HepG2 (cell line): ENCODE measurements around the gene NOTUM. TPM values are rescaled to one million over a fixed set of nuclear protein-coding genes. Genes with fewer than 3 reads are reported as not detected.
A peak's percentile ranks its signal among the peaks of the same experiment; 100 is the strongest.

Source experiments
- ELF1 ChIP-seq: sonication (generic); formaldehyde crosslinking; IDR thresholded peaks from 2 replicates; pipeline ENCODE4 v1.4.0; 2020; ENCODE audit warnings: missing genetic modification reagents
- GABPA ChIP-seq, 2 experiments: IDR thresholded peaks; 2 replicates each; pipeline ENCODE4 v1.6.1; 2011 to 2016; ENCODE audit warnings: low read depth in 2 of 2, low read length in 1 of 2, missing biosample characterization in 1 of 2, missing genetic modification characterization in 1 of 2
- GPN1 ChIP-seq: sonication (generic); formaldehyde crosslinking; IDR thresholded peaks from 2 replicates; pipeline ENCODE4 v1.5.1; 2020; ENCODE audit warnings: missing genetic modification reagents, borderline replicate concordance
- NFIB ChIP-seq: sonication (generic); formaldehyde crosslinking; IDR thresholded peaks from 2 replicates; pipeline ENCODE4 v1.9.0; 2021; ENCODE audit warnings: missing genetic modification reagents, mild to moderate bottlenecking, borderline replicate concordance
- NKX3-1 ChIP-seq: sonication (generic); formaldehyde crosslinking; IDR thresholded peaks from 2 replicates; pipeline ENCODE4 v1.5.0; 2020; ENCODE audit warnings: missing genetic modification reagents
- PHF21A ChIP-seq: sonication (generic); formaldehyde crosslinking; IDR thresholded peaks from 2 replicates; pipeline ENCODE4 v1.5.0; 2020; ENCODE audit warnings: mild to moderate bottlenecking, missing genetic modification reagents
- POLR2G ChIP-seq: fragments of 200-400 bp; formaldehyde crosslinking; IDR thresholded peaks from 2 replicates; pipeline ENCODE4 v1.6.1; 2018; ENCODE audit warnings: mild to moderate bottlenecking, low read depth, low read length, moderate library complexity
- RFXAP ChIP-seq: sonication (generic); formaldehyde crosslinking; IDR thresholded peaks from 2 replicates; pipeline ENCODE4 v1.4.0; 2020; ENCODE audit warnings: missing genetic modification reagents, borderline replicate concordance
- SIN3A ChIP-seq: IDR thresholded peaks from 2 replicates; pipeline ENCODE4 v1.6.1; 2011; ENCODE audit warnings: low read depth, mild to moderate bottlenecking, control low read depth, low read length, borderline replicate concordance
- SNAI1 ChIP-seq: sonication (generic); formaldehyde crosslinking; IDR thresholded peaks from 2 replicates; pipeline ENCODE4 v1.5.0; 2020; ENCODE audit warnings: mild to moderate bottlenecking, missing genetic modification reagents, borderline replicate concordance
- SOX6 ChIP-seq, 2 experiments: fragments of 450-650 bp in 1 of 2; sonication (generic) in 1 of 2; formaldehyde crosslinking in 1 of 2; IDR thresholded peaks; 2 replicates each; pipeline versions ENCODE4 v1.4.0 to v1.6.1; 2017 to 2020; ENCODE audit warnings: antibody characterized with exemption in 1 of 2, mild to moderate bottlenecking in 1 of 2, missing genetic modification reagents in 1 of 2
- ZFP41 ChIP-seq: sonication (generic); formaldehyde crosslinking; IDR thresholded peaks from 2 replicates; pipeline ENCODE4 v1.4.0; 2020; ENCODE audit warnings: mild to moderate bottlenecking, missing genetic modification reagents, borderline replicate concordance
- ZNF781 ChIP-seq: sonication (generic); formaldehyde crosslinking; IDR thresholded peaks from 2 replicates; pipeline ENCODE4 v1.5.1; 2020; ENCODE audit warnings: borderline replicate concordance, mild to moderate bottlenecking, missing genetic modification reagents; ENCODE audit errors: not compliant biosample characterization
- polyA plus RNA-seq, 8 experiments: library from polyadenylated mRNA; depleted of rRNA in 3 of 8; stranded (reverse) in 7 of 8; unstranded in 1 of 8; fragments of >200 nt; fragmentation: Illumina TruSeq in 4 of 8; extraction: Trizol in 4 of 8; gene quantifications; 2 replicates each; pipeline versions ENCODE4 v1.2.1 to v1.2.3, GENCODE V29; 2011 to 2016; ENCODE audit warnings: low read depth in 4 of 8, missing spikeins in 1 of 8, mixed read lengths in 1 of 8; ENCODE audit not compliant: insufficient read depth in 1 of 8
- total RNA-seq, 5 experiments: library from RNA; depleted of rRNA; stranded (reverse); fragments of >200 nt; fragmentation: Illumina TruSeq; extraction: Trizol; gene quantifications; 2 replicates each; pipeline ENCODE4 v1.2.3, GENCODE V29; 2016; ENCODE audit warnings: low read depth in 1 of 5
- TF ChIP-seq, protein P1 (sequence below): sonication (generic); formaldehyde crosslinking; IDR thresholded peaks from 2 replicates; pipeline ENCODE4 v1.5.1; 2020; ENCODE audit warnings: missing genetic modification reagents, mild to moderate bottlenecking, borderline replicate concordance
- TF ChIP-seq, protein P2 (sequence below): sonication (generic); formaldehyde crosslinking; IDR thresholded peaks from 2 replicates; pipeline ENCODE4 v1.5.0; 2020; ENCODE audit warnings: mild to moderate bottlenecking, low read depth, missing genetic modification reagents, borderline replicate concordance
- TF ChIP-seq, protein P3 (sequence below): sonication (generic); formaldehyde crosslinking; IDR thresholded peaks from 2 replicates; pipeline ENCODE4 v1.4.0; 2020; ENCODE audit warnings: missing genetic modification reagents; ENCODE audit errors: not compliant biosample characterization
- TF ChIP-seq, protein P4 (sequence below): sonication (generic); formaldehyde crosslinking; IDR thresholded peaks from 2 replicates; pipeline ENCODE4 v1.4.0; 2020; ENCODE audit warnings: missing genetic modification reagents, borderline replicate concordance
- TF ChIP-seq, protein P5 (sequence below): sonication (generic); formaldehyde crosslinking; IDR thresholded peaks from 2 replicates; pipeline ENCODE4 v1.4.0; 2020; ENCODE audit warnings: mild to moderate bottlenecking, missing genetic modification reagents

The NOTUM gene
- total and polyA plus RNA-seq, 2 of the 13 experiments (the other 11 are each of a cell fraction or from before 2014, with no cell fraction given), result 150 to 160 TPM

DNA sequence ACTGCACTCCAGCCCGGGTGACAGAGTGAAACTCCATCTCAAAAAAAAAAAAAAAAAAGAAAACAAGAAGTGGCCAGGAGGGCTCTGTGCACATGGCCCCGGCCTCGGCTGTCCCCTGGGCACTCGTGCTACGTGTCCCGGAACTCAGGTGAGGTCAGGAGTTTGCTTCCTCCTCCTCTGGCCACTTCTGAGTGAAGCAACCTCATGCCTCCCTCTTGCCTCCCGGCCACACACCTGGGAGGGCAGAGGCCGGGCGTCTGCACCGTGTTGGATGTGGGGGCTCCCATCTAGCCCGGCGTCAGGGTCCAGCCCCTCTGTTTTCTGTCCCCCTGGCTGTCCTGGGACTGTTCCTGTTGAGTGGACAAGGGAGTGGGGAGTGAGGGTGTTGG is 38.6 kb upstream of the NOTUM start (continued):
- TF ChIP-seq, protein P1, sequence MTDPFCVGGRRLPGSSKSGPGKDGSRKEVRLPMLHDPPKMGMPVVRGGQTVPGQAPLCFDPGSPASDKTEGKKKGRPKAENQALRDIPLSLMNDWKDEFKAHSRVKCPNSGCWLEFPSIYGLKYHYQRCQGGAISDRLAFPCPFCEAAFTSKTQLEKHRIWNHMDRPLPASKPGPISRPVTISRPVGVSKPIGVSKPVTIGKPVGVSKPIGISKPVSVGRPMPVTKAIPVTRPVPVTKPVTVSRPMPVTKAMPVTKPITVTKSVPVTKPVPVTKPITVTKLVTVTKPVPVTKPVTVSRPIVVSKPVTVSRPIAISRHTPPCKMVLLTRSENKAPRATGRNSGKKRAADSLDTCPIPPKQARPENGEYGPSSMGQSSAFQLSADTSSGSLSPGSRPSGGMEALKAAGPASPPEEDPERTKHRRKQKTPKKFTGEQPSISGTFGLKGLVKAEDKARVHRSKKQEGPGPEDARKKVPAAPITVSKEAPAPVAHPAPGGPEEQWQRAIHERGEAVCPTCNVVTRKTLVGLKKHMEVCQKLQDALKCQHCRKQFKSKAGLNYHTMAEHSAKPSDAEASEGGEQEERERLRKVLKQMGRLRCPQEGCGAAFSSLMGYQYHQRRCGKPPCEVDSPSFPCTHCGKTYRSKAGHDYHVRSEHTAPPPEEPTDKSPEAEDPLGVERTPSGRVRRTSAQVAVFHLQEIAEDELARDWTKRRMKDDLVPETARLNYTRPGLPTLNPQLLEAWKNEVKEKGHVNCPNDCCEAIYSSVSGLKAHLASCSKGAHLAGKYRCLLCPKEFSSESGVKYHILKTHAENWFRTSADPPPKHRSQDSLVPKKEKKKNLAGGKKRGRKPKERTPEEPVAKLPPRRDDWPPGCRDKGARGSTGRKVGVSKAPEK (CRISPR knock-in tag), result no peak
- TF ChIP-seq, protein P2, sequence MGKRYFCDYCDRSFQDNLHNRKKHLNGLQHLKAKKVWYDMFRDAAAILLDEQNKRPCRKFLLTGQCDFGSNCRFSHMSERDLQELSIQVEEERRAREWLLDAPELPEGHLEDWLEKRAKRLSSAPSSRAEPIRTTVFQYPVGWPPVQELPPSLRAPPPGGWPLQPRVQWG (CRISPR knock-in tag), result no peak
- TF ChIP-seq SNAI1 (no peak), PHF21A (CRISPR knock-in tag) (no peak), SIN3A (no peak), NKX3-1 (CRISPR knock-in tag) (no peak), ZFP41 (CRISPR knock-in tag) (no peak), GPN1 (CRISPR knock-in tag) (no peak), POLR2G (no peak), NFIB (CRISPR knock-in tag) (no peak), ELF1 (0 out of 2 replicates have a peak, but pooled peaks have one; percentile 40), ZNF781 (no peak), GABPA (IDR thresholded peaks at IDR 0.05; ENCODE audit: low read depth, low read length) (no peak), GABPA (CRISPR knock-in tag; IDR thresholded peaks at IDR 0.05; ENCODE audit: low read depth) (peak; percentile 82), RFXAP (CRISPR knock-in tag) (no peak), SOX6 (IDR thresholded peaks at IDR 0.05) (no peak), SOX6 (CRISPR knock-in tag; IDR thresholded peaks at IDR 0.05) (no peak)
- TF ChIP-seq, protein P3, sequence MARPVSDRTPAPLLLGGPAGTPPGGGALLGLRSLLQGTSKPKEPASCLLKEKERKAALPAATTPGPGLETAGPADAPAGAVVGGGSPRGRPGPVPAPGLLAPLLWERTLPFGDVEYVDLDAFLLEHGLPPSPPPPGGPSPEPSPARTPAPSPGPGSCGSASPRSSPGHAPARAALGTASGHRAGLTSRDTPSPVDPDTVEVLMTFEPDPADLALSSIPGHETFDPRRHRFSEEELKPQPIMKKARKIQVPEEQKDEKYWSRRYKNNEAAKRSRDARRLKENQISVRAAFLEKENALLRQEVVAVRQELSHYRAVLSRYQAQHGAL (CRISPR knock-in tag), result no peak
- TF ChIP-seq, protein P4, sequence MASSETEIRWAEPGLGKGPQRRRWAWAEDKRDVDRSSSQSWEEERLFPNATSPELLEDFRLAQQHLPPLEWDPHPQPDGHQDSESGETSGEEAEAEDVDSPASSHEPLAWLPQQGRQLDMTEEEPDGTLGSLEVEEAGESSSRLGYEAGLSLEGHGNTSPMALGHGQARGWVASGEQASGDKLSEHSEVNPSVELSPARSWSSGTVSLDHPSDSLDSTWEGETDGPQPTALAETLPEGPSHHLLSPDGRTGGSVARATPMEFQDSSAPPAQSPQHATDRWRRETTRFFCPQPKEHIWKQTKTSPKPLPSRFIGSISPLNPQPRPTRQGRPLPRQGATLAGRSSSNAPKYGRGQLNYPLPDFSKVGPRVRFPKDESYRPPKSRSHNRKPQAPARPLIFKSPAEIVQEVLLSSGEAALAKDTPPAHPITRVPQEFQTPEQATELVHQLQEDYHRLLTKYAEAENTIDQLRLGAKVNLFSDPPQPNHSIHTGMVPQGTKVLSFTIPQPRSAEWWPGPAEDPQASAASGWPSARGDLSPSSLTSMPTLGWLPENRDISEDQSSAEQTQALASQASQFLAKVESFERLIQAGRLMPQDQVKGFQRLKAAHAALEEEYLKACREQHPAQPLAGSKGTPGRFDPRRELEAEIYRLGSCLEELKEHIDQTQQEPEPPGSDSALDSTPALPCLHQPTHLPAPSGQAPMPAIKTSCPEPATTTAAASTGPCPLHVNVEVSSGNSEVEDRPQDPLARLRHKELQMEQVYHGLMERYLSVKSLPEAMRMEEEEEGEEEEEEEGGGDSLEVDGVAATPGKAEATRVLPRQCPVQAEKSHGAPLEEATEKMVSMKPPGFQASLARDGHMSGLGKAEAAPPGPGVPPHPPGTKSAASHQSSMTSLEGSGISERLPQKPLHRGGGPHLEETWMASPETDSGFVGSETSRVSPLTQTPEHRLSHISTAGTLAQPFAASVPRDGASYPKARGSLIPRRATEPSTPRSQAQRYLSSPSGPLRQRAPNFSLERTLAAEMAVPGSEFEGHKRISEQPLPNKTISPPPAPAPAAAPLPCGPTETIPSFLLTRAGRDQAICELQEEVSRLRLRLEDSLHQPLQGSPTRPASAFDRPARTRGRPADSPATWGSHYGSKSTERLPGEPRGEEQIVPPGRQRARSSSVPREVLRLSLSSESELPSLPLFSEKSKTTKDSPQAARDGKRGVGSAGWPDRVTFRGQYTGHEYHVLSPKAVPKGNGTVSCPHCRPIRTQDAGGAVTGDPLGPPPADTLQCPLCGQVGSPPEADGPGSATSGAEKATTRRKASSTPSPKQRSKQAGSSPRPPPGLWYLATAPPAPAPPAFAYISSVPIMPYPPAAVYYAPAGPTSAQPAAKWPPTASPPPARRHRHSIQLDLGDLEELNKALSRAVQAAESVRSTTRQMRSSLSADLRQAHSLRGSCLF (CRISPR knock-in tag), result no peak
- TF ChIP-seq, protein P5, sequence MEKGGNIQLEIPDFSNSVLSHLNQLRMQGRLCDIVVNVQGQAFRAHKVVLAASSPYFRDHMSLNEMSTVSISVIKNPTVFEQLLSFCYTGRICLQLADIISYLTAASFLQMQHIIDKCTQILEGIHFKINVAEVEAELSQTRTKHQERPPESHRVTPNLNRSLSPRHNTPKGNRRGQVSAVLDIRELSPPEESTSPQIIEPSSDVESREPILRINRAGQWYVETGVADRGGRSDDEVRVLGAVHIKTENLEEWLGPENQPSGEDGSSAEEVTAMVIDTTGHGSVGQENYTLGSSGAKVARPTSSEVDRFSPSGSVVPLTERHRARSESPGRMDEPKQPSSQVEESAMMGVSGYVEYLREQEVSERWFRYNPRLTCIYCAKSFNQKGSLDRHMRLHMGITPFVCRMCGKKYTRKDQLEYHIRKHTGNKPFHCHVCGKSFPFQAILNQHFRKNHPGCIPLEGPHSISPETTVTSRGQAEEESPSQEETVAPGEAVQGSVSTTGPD (CRISPR knock-in tag), result 0 out of 2 replicates have a peak, but pooled peaks have one; percentile 14
